HFFc6 (cell line): ENCODE results near the gene TMEM221. TPM values are rescaled to one million over a fixed set of nuclear protein-coding genes. Genes with fewer than 3 reads are reported as not detected.

Experiments used
- DNase-seq: peaks from one replicate; pipeline ENCODE4 v3.0.0-alpha.2; 2018
- H3K27ac Mint-ChIP-seq: 2 replicates; pipeline ENCODE4 v1.8.0; 2020; ENCODE audit warnings: mild to moderate bottlenecking, mixed read lengths
- H3K27me3 Mint-ChIP-seq: 2 replicates; pipeline ENCODE4 v1.8.0; 2021; ENCODE audit warnings: mild to moderate bottlenecking, moderate library complexity, mixed read lengths; ENCODE audit not compliant: insufficient read depth
- H3K36me3 Mint-ChIP-seq: 2 replicates; pipeline ENCODE4 v1.8.0; 2021; ENCODE audit warnings: low read depth, mixed read lengths
- H3K4me1 Mint-ChIP-seq: 2 replicates; pipeline ENCODE4 v1.8.0; 2020; ENCODE audit warnings: low read depth, mixed read lengths
- H3K4me3 Mint-ChIP-seq: 2 replicates; pipeline ENCODE4 v1.8.0; 2020; ENCODE audit warnings: mild to moderate bottlenecking, moderate library complexity, mixed read lengths
- H3K9me3 Mint-ChIP-seq: 2 replicates; pipeline ENCODE4 v1.8.0; 2020; ENCODE audit warnings: mild to moderate bottlenecking, mixed read lengths
- total RNA-seq, 6 experiments: library from RNA; stranded (reverse); fragmentation: NEBNext Ultra II Directional; extraction: Animal tissue kit (Norgen Biotek cat#: 25700); gene quantifications; 2 replicates in 1 of 6; 3 replicates in 5 of 6; pipeline ENCODE4 v1.2.3, GENCODE V29; 2021
- TF ChIP-seq, protein P1 (sequence below): fragments of 200-600 bp; sonication (generic); IDR thresholded peaks from 2 replicates; pipeline ENCODE4 v1.5.0; 2021; ENCODE audit warnings: antibody characterized with exemption, mild to moderate bottlenecking

The TMEM221 gene
- total RNA-seq, 6 experiments from 2014 or later, result not detected

DNA sequence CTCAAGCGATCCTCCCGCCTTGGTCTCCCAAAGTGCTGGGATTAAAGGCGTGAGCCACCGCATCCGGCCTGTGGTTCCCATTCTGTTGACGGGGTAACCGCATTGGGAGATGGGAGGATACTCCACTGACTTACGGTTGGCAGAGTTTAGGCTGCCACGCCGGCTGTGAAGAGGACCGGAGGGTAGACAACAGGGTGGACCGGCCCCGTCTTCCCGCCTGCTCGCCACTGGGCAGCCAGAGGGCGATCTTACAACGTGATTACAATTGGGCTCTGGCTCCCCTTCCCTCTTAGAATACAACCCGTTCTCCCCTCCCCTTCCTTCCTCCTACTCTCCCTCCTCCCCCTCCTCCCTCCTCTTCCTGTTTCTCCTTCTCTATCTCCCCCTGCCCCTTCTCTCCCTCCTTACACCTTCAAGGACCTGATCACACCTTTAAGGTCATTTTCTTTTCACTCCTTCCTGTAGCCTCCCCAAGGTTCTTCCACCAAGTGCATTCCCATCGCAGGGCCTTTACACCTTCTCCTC, 53.5 kb downstream of the TMEM221 start:
- Mint-ChIP-seq H3K4me1 (peaks cover 7% of the 10 kb centered on the region), H3K9me3 (0 out of 2 replicates have a peak, but pooled peaks cover 1% of the 10 kb centered on the region), H3K4me3 (no peak overlapping the region), H3K36me3 (no peaks in the 10 kb centered on the region), H3K27me3 (peaks cover 8% of the 10 kb centered on the region; the same call in 1 of the 2 replicates), H3K27ac (no peak overlapping the region)
- DNase-seq, result no peak
- TF ChIP-seq, protein P1, sequence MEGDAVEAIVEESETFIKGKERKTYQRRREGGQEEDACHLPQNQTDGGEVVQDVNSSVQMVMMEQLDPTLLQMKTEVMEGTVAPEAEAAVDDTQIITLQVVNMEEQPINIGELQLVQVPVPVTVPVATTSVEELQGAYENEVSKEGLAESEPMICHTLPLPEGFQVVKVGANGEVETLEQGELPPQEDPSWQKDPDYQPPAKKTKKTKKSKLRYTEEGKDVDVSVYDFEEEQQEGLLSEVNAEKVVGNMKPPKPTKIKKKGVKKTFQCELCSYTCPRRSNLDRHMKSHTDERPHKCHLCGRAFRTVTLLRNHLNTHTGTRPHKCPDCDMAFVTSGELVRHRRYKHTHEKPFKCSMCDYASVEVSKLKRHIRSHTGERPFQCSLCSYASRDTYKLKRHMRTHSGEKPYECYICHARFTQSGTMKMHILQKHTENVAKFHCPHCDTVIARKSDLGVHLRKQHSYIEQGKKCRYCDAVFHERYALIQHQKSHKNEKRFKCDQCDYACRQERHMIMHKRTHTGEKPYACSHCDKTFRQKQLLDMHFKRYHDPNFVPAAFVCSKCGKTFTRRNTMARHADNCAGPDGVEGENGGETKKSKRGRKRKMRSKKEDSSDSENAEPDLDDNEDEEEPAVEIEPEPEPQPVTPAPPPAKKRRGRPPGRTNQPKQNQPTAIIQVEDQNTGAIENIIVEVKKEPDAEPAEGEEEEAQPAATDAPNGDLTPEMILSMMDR, result peak; percentile 49; the same call in 1 of the 2 replicates

DNA sequence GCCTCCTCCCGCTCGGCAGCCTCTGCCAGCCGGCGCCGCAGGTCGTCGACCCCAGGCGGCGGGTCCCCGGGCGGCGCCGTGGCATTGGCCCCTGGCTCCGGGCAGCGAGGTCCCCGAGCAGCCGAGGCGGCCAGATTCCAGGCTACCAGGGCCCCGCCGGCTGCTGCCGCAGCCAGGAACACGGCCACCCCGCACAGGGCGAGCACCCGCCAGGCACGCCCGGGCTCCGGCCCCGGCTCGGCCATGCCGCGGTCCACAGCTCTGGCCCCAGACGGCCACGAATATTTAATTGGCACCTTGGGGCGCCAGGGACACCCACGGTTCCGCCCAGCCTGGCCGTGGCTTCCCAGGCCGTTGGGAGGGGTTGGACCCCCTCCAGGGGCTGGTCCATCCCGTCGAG, 54.6 kb downstream of the TMEM221 start, which contains the start of gene CCDC194:
Gene CCDC194 (minus strand): TSS at position 283 of the 400 bp plus-strand sequence. CDS start 38 bp downstream, at position 245.
- TF ChIP-seq, protein P1, result no peak
- Mint-ChIP-seq H3K36me3 (no peaks in the 10 kb centered on the region), H3K9me3 (peaks cover 12% of the 10 kb centered on the region), H3K4me1 (peaks cover 7% of the 10 kb centered on the region), H3K27ac (no peak within 1 kb of the TSS), H3K27me3 (peaks cover 9% of the 10 kb centered on the region; the same call in 1 of the 2 replicates), H3K4me3 (no peak within 1 kb of the TSS)
- DNase-seq, result no peak

DNA sequence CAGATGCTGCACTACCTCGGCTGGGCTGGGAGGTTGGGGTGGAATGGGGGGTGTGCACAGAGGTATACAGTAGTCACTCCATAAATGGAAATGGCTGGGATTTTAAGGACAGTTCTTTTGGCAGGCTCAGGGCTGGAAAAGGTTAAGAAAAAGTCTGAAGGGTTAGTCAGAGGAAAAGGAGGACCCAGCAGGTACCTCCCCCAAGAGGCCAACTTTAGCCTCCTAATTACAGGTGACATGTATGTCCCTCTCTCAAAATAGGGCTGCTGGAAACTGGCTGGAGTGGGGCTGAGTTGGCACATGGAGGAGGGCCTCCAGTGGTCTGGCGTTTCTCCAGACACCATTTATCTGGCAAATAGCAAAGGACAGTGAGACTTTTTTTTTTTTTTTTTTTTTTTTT, 55.5 kb downstream of the TMEM221 start:
- Mint-ChIP-seq H3K36me3 (no peaks in the 10 kb centered on the region), H3K27ac (no peak overlapping the region), H3K27me3 (peaks cover 14% of the 10 kb centered on the region), H3K4me1 (peaks cover 7% of the 10 kb centered on the region), H3K4me3 (no peak overlapping the region), H3K9me3 (peaks cover 14% of the 10 kb centered on the region)
- TF ChIP-seq, protein P1, result no peak
- no peak for DNase-seq

DNA sequence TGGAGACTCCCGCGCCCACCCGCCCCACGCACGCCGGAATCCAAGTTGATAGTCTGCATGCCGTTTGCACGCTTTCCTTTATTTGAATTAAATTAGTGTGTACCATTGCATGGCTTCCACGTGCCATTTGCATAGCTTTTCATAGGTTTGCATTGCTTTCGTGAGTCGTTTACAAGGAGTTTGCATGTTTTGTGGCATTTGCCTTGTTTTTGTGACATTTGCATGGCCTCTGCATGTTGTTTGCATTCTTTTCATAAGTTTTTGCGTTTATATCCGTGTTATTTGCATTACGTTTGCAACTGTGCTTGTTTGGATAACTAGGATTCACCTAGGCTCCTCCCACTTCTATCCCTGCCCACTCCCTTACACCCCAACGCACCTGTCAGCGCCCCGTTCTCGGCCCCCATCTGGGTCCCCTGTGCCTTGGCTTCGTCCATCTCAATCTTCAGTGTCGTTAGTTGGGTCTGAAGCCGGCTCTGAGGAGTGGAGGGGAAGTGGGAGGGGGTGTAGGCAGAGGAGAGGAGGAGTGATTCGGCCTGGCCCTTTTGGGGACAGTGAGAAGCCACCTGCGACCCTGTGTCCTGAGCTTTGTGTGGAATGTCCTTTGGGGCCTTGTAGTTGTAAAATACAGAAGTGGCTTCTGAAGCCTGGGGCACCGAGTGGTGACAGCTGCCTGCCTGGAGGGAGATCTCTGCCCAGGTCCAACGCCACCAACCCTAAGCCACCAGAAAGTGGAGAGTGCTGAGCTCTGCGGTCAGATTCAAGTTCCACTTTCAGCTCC, 56.9 kb downstream of the TMEM221 start:
- TF ChIP-seq, protein P1, result 0 out of 2 replicates have a peak, but pooled peaks have one; percentile 27
- peaks cover 14% of the 10 kb centered on the region for H3K27me3 Mint-ChIP-seq
- no peak overlapping the region for H3K27ac Mint-ChIP-seq
- peaks cover 7% of the 10 kb centered on the region for H3K4me1 Mint-ChIP-seq
- no peaks in the 10 kb centered on the region for H3K36me3 Mint-ChIP-seq
- peaks cover 14% of the 10 kb centered on the region for H3K9me3 Mint-ChIP-seq
- H3K4me3 Mint-ChIP-seq, result peak overlapping the region; percentile 88
- no peak for DNase-seq

DNA sequence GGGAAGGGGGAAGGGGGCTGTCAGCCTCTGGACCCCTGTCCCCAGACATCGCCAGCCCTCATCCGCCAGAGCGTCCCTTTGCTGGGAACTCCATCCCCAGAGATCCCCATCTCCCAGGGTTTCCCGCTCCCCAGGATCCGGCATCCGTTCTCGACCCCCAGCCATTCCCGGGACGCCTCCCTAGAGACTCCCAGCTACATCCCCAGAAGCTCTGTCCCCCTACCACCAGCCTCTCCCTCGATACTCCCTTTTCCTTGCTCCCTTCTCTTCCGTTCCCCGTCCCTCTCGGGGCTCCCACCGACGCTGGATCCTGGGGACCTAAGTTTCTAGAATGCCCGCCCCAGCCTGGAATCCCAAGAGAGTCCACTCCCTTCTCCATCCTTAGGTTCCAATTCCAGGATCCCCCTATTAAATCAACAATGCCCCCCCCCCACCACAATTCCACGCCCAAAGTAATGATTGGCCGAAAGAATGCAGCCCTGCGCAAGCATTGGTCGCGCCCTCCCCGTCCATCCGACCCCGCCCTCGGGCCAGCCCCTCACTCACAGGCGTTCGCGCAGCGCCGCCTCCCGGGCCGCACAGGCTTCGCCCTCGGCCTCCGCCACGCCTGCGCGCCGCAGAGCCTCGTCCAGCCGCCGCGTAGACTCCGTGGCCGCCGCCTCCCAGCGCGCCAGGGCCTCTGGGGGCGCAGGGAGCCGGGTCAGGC, 57.6 kb downstream of the TMEM221 start:
- TF ChIP-seq, protein P1, result peak; percentile 81
- peak overlapping the region; percentile 88 for H3K4me3 Mint-ChIP-seq
- H3K36me3 Mint-ChIP-seq, result no peaks in the 10 kb centered on the region
- peak; percentile 83 for DNase-seq
- peaks cover 14% of the 10 kb centered on the region for H3K9me3 Mint-ChIP-seq
- peaks cover 14% of the 10 kb centered on the region for H3K27me3 Mint-ChIP-seq
- H3K27ac Mint-ChIP-seq, result peak overlapping the region; percentile 10; the same call in 1 of the 2 replicates
- peaks cover 7% of the 10 kb centered on the region for H3K4me1 Mint-ChIP-seq
